ENCODE results near the gene MTA3. TPM values are rescaled to one million over a fixed set of nuclear protein-coding genes. Genes with fewer than 3 reads are reported as not detected.

MTA3 gene
- total and polyA plus RNA-seq, 2 of the 8 experiments (the other 6 are each of a cell fraction or from before 2014, with no cell fraction given), result 125 to 184 TPM

- no peak overlapping the region for H3K4me3 ChIP-seq (ENCODE audit: extremely low read depth in 1 of 4, insufficient read depth in 2 of 4, low read depth in 3 of 4, low read length in 4 of 4)
- ChIA-PET CTCF (ENCODE audit: partially characterized antibody) (interaction anchor here (0.6 to 2.8 kb wide), 27 partner anchors 9 to 751 kb away, joined by 3 to 26 read pairs (median 4); no protein-coding TSS in a partner anchor), POLR2A (ENCODE audit: partially characterized antibody) (interaction anchor here (0.7 kb wide), 1 partner anchor 147 kb away, joined by 3 read pairs; no protein-coding TSS in a partner anchor)
- H3K4me2 ChIP-seq (ENCODE audit: insufficient read depth in 1 of 2, low read depth in 2 of 2, low read length in 2 of 2), result no peak overlapping the region
- peaks cover 3 to 70% of the 10 kb centered on the region in 2 experiments; a peak in 3 of 4 replicates for H3K79me2 ChIP-seq (ENCODE audit: control insufficient read depth in 1 of 2, insufficient read depth in 2 of 2, low read length in 2 of 2)
- H3K27me3 ChIP-seq (replicated peaks in 1 of 4; ENCODE audit: control insufficient read depth in 3 of 4, extremely low read depth in 1 of 4, insufficient read depth in 3 of 4, low read length in 3 of 4), result no peaks in the 10 kb centered on the region
- H3K27ac ChIP-seq (ENCODE audit: low read depth, low read length), result 0 out of 2 replicates have a peak overlapping the region, but pooled peaks have one; percentile 4
- H3K14ac ChIP-seq (ENCODE audit: insufficient read length), result no peak overlapping the region
- no peak overlapping the region for H3K56ac ChIP-seq (replicated peaks; ENCODE audit: insufficient read length, low read depth, low read length)
- H2AK5ac ChIP-seq (ENCODE audit: low read depth, low read length), result no peak overlapping the region
- H3K18ac ChIP-seq (ENCODE audit: extremely low read depth, low read length), result no peak overlapping the region
- peaks cover 3 to 10% (median 9%) of the 10 kb centered on the region in 4 experiments; a peak in 5 of 7 replicates for H3K4me1 ChIP-seq (replicated peaks in 1 of 4; ENCODE audit: control insufficient read depth in 3 of 4, insufficient read depth in 4 of 4, low read length in 3 of 4)
- no peak overlapping the region for H2BK15ac ChIP-seq (ENCODE audit: low read length)
- FAIRE-seq, result no peak
- TF ChIP-seq CBX8 (IDR thresholded peaks at IDR 0.05; ENCODE audit: borderline replicate concordance, low read depth, low read length), result no peak
- TF ChIP-seq JUND (IDR thresholded peaks at IDR 0.05; ENCODE audit: low read length), result no peak
- no peak for TF ChIP-seq RBBP5 (IDR thresholded peaks at IDR 0.05; ENCODE audit: borderline replicate concordance, low read depth, low read length)
- no peak for TF ChIP-seq CEBPB (IDR thresholded peaks at IDR 0.05; ENCODE audit: low read depth, low read length)
- no peak overlapping the region for H3K4ac ChIP-seq (replicated peaks; ENCODE audit: insufficient read length, low read depth, low read length)
- no peak overlapping the region for H2BK20ac ChIP-seq (ENCODE audit: low read length)
- H4K5ac ChIP-seq (ENCODE audit: insufficient read length, low read depth, low read length), result no peak overlapping the region
- peaks cover 2% of the 10 kb centered on the region; the same call in 1 of the 2 replicates for H3K79me1 ChIP-seq (ENCODE audit: low read depth, low read length)
- no peak overlapping the region for H3K9ac ChIP-seq (replicated peaks in 1 of 4; ENCODE audit: extremely low read depth in 1 of 4, low read depth in 3 of 4, low read length in 3 of 4)
- H4K91ac ChIP-seq (replicated peaks; ENCODE audit: insufficient read length, low read length), result no peak overlapping the region
- H2BK12ac ChIP-seq (ENCODE audit: low read depth, low read length), result no peak overlapping the region
- peaks cover 2 to 34% (median 11%) of the 10 kb centered on the region in 4 experiments; a peak in 4 of 8 replicates for H3K36me3 ChIP-seq (ENCODE audit: control insufficient read depth in 2 of 4, insufficient read depth in 4 of 4, low read length in 3 of 4)
- DNase-seq (ENCODE audit: low read depth in 1 of 2, low spot score in 2 of 2), result no peak
- no peaks in the 10 kb centered on the region for H3K9me3 ChIP-seq (ENCODE audit: insufficient read depth in 2 of 2, low read depth in 1 of 2, low read length in 1 of 2)
- no peaks in the 10 kb centered on the region for H3K23me2 ChIP-seq (ENCODE audit: low read depth, low read length)
- H3K23ac ChIP-seq (ENCODE audit: insufficient read length), result no peak overlapping the region
- 85% methylated on average over 3 of the region's 3 CpGs; no CpG with 5 or more reads in 1 of the 2 experiments for WGBS, 2 experiments (ENCODE audit: extremely low coverage in 1 of 2, insufficient coverage in 1 of 2, insufficient read length in 1 of 2, insufficient replicate concordance in 2 of 2, low coverage in 1 of 2, low lambda C conversion rate in 2 of 2, missing lambda C conversion rate in 1 of 2)
- H4K20me1 ChIP-seq (replicated peaks in 1 of 2; ENCODE audit: control insufficient read depth in 1 of 2, insufficient read depth in 2 of 2, low read length in 2 of 2), result peaks cover 0 to 5% of the 10 kb centered on the region in 2 experiments
- H2AFZ ChIP-seq (ENCODE audit: low read length), result no peak overlapping the region
- H4K8ac ChIP-seq (ENCODE audit: extremely low read depth, insufficient read depth, low read length), result no peak overlapping the region
- H2BK120ac ChIP-seq (replicated peaks; ENCODE audit: low read depth, low read length), result no peak overlapping the region
- H2BK5ac ChIP-seq (ENCODE audit: low read depth, low read length), result no peak overlapping the region; the same call in 1 of the 2 replicates
Observed at GRCh38 chr2:42663828-42664227, 95.4 kb downstream of the MTA3 start.

Measured in H1 (cell line).